ENCODE results near the gene FAM120B.
"Not testable (repeated sequence)": the region's sequence is repeated elsewhere in the genome, so short reads cannot be mapped to it uniquely, and the experiment has no call there.

The FAM120B gene

GRCh38 chr6:170393033-170393432 lies 86.5 kb downstream of the FAM120B start:
- Histone ChIP-seq H3K9me2 (ENCODE audit: low read depth, low read length) (no peaks in the 10 kb centered on the region), H3K4me1 (ENCODE audit: insufficient read depth, low read length, severe bottlenecking) (no peaks in the 10 kb centered on the region), H3K9ac (ENCODE audit: low read length) (no peak overlapping the region), H2AFZ (ENCODE audit: low read length) (no peak overlapping the region), H3K27ac (ENCODE audit: low read depth, low read length, poor library complexity, severe bottlenecking) (no peak overlapping the region), H3K27me3 (ENCODE audit: insufficient read depth, low read length) (no peaks in the 10 kb centered on the region), H3K4me3 (ENCODE audit: low read depth, low read length, poor library complexity, severe bottlenecking) (no peak overlapping the region), H3K9me3 (ENCODE audit: low read length) (no peaks in the 10 kb centered on the region), H3K4me2 (ENCODE audit: low read length) (no peak overlapping the region), H3K36me3 (ENCODE audit: insufficient read depth, low read length) (peaks cover 58% of the 10 kb centered on the region), H3F3A (ENCODE audit: insufficient read depth, low read length) (no peaks in the 10 kb centered on the region), H3K79me2 (ENCODE audit: insufficient read depth, low read length) (no peaks in the 10 kb centered on the region), H4K20me1 (ENCODE audit: insufficient read depth, low read length) (no peaks in the 10 kb centered on the region)
- TF ChIP-seq EZH2 (IDR thresholded peaks at IDR 0.05; ENCODE audit: borderline replicate concordance, low read length) (no peak), CTCF (IDR thresholded peaks at IDR 0.05; ENCODE audit: low read length) (no peak)

- H3K27me3 ChIP-seq (ENCODE audit: insufficient read depth, low read length), result no peaks in the 10 kb centered on the region
- no peaks in the 10 kb centered on the region for H3F3A ChIP-seq (ENCODE audit: insufficient read depth, low read length)
- H3K79me2 ChIP-seq (ENCODE audit: insufficient read depth, low read length), result no peaks in the 10 kb centered on the region
- H3K4me2 ChIP-seq (ENCODE audit: low read length), result no peak overlapping the region
- H3K4me1 ChIP-seq (ENCODE audit: insufficient read depth, low read length, severe bottlenecking), result no peaks in the 10 kb centered on the region
- TF ChIP-seq EZH2 (IDR thresholded peaks at IDR 0.05; ENCODE audit: borderline replicate concordance, low read length) (no peak), CTCF (IDR thresholded peaks at IDR 0.05; ENCODE audit: low read length) (no peak)
- H3K4me3 ChIP-seq (ENCODE audit: low read depth, low read length, poor library complexity, severe bottlenecking), result no peak overlapping the region
- H2AFZ ChIP-seq (ENCODE audit: low read length), result no peak overlapping the region
- H3K27ac ChIP-seq (ENCODE audit: low read depth, low read length, poor library complexity, severe bottlenecking), result no peak overlapping the region
- peaks cover 58% of the 10 kb centered on the region for H3K36me3 ChIP-seq (ENCODE audit: insufficient read depth, low read length)
- no peaks in the 10 kb centered on the region for H3K9me3 ChIP-seq (ENCODE audit: low read length)
- H3K9ac ChIP-seq (ENCODE audit: low read length), result no peak overlapping the region
- H3K9me2 ChIP-seq (ENCODE audit: low read depth, low read length), result no peaks in the 10 kb centered on the region
- H4K20me1 ChIP-seq (ENCODE audit: insufficient read depth, low read length), result no peaks in the 10 kb centered on the region
Observed at GRCh38 chr6:170393807-170394399, 87.3 kb downstream of the FAM120B start.

GRCh38 chr6:170394980-170395379 lies 88.4 kb downstream of the FAM120B start:
- Histone ChIP-seq H3F3A (ENCODE audit: insufficient read depth, low read length) (no peaks in the 10 kb centered on the region), H3K27me3 (ENCODE audit: insufficient read depth, low read length) (no peaks in the 10 kb centered on the region), H4K20me1 (ENCODE audit: insufficient read depth, low read length) (no peaks in the 10 kb centered on the region), H3K79me2 (ENCODE audit: insufficient read depth, low read length) (no peaks in the 10 kb centered on the region), H3K4me2 (ENCODE audit: low read length) (no peak overlapping the region), H3K9me3 (ENCODE audit: low read length) (no peaks in the 10 kb centered on the region), H3K27ac (ENCODE audit: low read depth, low read length, poor library complexity, severe bottlenecking) (no peak overlapping the region), H3K9ac (ENCODE audit: low read length) (no peak overlapping the region), H3K36me3 (ENCODE audit: insufficient read depth, low read length) (peaks cover 58% of the 10 kb centered on the region), H3K4me1 (ENCODE audit: insufficient read depth, low read length, severe bottlenecking) (no peaks in the 10 kb centered on the region), H3K4me3 (ENCODE audit: low read depth, low read length, poor library complexity, severe bottlenecking) (no peak overlapping the region), H2AFZ (ENCODE audit: low read length) (no peak overlapping the region), H3K9me2 (ENCODE audit: low read depth, low read length) (no peaks in the 10 kb centered on the region)
- no peak for TF ChIP-seq EZH2 (IDR thresholded peaks at IDR 0.05; ENCODE audit: borderline replicate concordance, low read length)
- TF ChIP-seq CTCF (IDR thresholded peaks at IDR 0.05; ENCODE audit: low read length), result no peak

- peaks cover 40% of the 10 kb centered on the region for H3K36me3 ChIP-seq (ENCODE audit: insufficient read depth, low read length)
- not testable (repeated sequence) for H3K4me2 ChIP-seq (ENCODE audit: low read length); H4K20me1 ChIP-seq (ENCODE audit: insufficient read depth, low read length); H3K79me2 ChIP-seq (ENCODE audit: insufficient read depth, low read length); H3K9ac ChIP-seq (ENCODE audit: low read length); H3K27me3 ChIP-seq (ENCODE audit: insufficient read depth, low read length); H3K9me2 ChIP-seq (ENCODE audit: low read depth, low read length); H2AFZ ChIP-seq (ENCODE audit: low read length); H3K9me3 ChIP-seq (ENCODE audit: low read length); H3K4me1 ChIP-seq (ENCODE audit: insufficient read depth, low read length, severe bottlenecking); H3K4me3 ChIP-seq (ENCODE audit: low read depth, low read length, poor library complexity, severe bottlenecking); H3F3A ChIP-seq (ENCODE audit: insufficient read depth, low read length); H3K27ac ChIP-seq (ENCODE audit: low read depth, low read length, poor library complexity, severe bottlenecking)
Observed at GRCh38 chr6:170398743-170399369, 92.3 kb downstream of the FAM120B start.

GRCh38 chr6:170399955-170400558 lies 93.5 kb downstream of the FAM120B start:
- H3K36me3 ChIP-seq (ENCODE audit: insufficient read depth, low read length), result peaks cover 42% of the 10 kb centered on the region
- H2AFZ ChIP-seq (ENCODE audit: low read length); H3K27ac ChIP-seq (ENCODE audit: low read depth, low read length, poor library complexity, severe bottlenecking): not testable (repeated sequence)

More at GRCh38 chr6:170399955-170400558, 93.5 kb downstream of the FAM120B start:
- not testable (repeated sequence) for H4K20me1 ChIP-seq (ENCODE audit: insufficient read depth, low read length); H3K4me1 ChIP-seq (ENCODE audit: insufficient read depth, low read length, severe bottlenecking); H3K9ac ChIP-seq (ENCODE audit: low read length); H3K27me3 ChIP-seq (ENCODE audit: insufficient read depth, low read length); H3K9me2 ChIP-seq (ENCODE audit: low read depth, low read length); H3F3A ChIP-seq (ENCODE audit: insufficient read depth, low read length); H3K4me2 ChIP-seq (ENCODE audit: low read length); H3K79me2 ChIP-seq (ENCODE audit: insufficient read depth, low read length); H3K9me3 ChIP-seq (ENCODE audit: low read length); H3K4me3 ChIP-seq (ENCODE audit: low read depth, low read length, poor library complexity, severe bottlenecking)
